Germinal center (tissue), 1 donor: ENCODE data around the gene RAB11FIP3.
"Not testable (repeated sequence)": the region's sequence is repeated elsewhere in the genome, so short reads cannot be mapped to it uniquely, and the experiment has no call there.

ENCODE experiments used
- DNase-seq: peaks from one replicate; pipeline ENCODE4 v3.0.0; 2012; ENCODE audit warnings: mixed read lengths, low spot score

The RAB11FIP3 gene

GRCh38 chr16:467249-467871 lies 41.9 kb downstream of the RAB11FIP3 start:
- not testable (repeated sequence) for DNase-seq

DNA sequence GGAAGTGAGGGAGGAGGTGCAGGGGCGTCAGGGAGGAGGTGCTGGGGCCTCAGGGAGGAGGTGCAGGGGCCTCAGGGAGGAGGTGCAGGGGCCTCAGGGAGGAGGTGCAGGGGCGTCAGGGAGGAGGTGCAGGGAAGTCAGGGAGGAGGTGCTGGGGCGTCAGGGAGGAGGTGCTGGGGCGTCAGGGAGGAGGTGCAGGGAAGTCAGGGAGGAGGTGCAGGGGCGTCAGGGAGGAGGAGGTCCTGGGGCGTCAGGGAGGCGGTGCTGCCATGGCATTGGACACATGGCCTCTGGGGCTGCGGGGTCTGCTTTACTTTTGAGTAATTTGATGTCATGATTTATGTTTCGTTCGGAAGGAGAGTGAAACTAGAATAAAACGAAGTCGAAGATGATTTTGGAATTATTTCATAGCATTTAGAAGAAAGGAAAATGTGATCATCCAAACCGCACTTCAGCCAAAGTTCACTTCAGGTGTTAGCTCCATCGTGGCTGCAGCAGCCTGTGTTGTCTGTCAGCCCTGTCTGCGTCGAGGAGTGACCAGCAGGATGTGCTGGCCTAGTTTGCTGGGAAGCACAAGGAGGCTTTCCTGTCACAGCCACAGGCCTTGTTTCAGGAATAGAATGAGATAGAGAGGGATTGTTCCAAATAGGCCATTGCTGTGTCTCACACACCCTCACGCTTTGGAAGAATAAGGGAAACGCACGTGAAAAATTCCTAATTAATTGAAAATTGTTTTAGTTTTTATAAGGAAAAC lies 42.8 kb downstream of the RAB11FIP3 start:
- DNase-seq, result no peak

GRCh38 chr16:469459-469858 lies 44.0 kb downstream of the RAB11FIP3 start:
- not testable (repeated sequence) for DNase-seq

GRCh38 chr16:470418-470817 lies 45.0 kb downstream of the RAB11FIP3 start:
- DNase-seq, result no peak

GRCh38 chr16:471353-472198 lies 46.1 kb downstream of the RAB11FIP3 start:
- no peak for DNase-seq

DNA sequence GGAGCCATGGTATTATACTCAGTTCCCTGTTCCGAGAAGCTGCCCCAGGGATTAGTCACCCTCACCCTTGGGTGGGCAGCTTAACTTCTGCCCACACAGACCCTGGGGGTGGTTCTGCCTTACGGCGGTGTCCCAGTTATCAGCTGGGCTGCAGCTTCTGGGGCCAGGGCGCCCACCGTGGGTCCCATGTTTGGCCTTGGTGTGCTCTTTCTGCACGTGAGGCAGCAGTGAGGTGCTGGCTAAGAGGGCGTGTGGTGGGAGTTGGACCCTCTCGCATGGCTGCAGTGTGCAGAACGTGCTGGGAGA lies 46.7 kb downstream of the RAB11FIP3 start:
- DNase-seq, result no peak

- DNase-seq, result no peak
Measured at GRCh38 chr16:473046-474043, 47.9 kb downstream of the RAB11FIP3 start.

- no peak for DNase-seq
Measured at GRCh38 chr16:474420-475122, 49.1 kb downstream of the RAB11FIP3 start.

- no peak for DNase-seq
Measured at GRCh38 chr16:476039-476438, 50.6 kb downstream of the RAB11FIP3 start.

DNA sequence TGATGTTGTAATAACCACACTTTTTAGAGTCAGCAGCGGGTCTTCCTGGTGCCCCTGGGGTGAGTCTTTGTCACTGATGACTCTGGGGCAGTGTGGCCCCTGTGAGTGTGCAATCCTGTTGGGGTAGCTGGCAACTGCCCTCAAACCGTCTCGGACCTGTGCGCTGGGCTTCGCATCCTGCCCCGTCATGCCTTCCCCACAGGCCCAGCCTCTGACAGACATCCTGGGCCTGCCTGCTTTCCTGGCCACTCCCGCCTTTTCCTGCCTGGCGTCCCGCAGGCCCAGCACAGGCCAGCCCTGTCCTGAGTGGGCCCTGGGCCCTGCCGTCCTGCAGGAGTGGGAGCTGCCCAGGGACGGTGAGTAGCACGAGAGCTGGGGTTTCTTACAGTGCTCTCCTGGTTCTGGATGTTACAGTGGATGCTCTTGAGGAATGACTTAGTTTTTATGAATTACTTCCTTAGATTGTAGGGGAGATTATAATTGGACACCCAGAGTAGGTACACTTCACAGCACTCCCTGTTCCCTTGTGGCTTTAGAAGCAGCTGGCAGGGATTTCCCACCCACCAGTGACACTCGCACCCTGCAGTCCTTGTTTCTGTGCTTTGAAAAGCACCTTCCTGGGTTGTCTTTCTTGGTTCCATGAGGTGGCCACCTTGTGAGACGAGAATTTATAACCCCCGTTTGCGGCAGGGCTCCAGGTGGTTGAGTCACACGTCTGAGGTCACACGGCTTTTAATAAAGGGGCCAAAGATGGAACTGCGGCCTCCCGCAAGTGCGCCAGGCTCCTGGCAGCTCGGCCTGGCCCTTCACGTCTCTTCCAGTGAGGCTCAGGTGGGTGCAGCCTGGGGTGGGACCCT lies 52.1 kb downstream of the RAB11FIP3 start:
- no peak for DNase-seq

DNA sequence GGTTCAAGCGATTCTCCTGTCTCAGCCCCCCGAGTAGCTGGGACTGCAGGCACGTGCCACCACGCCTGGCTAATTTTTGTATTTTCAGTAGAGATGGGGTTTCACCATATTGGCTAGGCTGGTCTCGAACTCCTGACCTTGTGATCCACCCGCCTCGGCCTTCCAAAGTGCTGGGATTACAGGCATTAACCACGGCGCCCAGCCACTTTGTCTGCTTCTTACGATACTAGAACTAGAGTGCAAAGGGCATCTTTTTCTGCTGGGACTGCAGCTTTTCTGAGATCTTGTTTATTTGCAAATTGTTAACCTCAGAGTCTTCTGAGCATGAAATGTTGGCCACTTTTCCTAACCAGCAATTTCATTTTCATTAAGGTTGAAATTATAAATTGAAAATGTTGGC lies 52.8 kb downstream of the RAB11FIP3 start:
- DNase-seq, result not testable (repeated sequence)

GRCh38 chr16:482468-483185 lies 57.2 kb downstream of the RAB11FIP3 start:
- DNase-seq, result no peak

DNA sequence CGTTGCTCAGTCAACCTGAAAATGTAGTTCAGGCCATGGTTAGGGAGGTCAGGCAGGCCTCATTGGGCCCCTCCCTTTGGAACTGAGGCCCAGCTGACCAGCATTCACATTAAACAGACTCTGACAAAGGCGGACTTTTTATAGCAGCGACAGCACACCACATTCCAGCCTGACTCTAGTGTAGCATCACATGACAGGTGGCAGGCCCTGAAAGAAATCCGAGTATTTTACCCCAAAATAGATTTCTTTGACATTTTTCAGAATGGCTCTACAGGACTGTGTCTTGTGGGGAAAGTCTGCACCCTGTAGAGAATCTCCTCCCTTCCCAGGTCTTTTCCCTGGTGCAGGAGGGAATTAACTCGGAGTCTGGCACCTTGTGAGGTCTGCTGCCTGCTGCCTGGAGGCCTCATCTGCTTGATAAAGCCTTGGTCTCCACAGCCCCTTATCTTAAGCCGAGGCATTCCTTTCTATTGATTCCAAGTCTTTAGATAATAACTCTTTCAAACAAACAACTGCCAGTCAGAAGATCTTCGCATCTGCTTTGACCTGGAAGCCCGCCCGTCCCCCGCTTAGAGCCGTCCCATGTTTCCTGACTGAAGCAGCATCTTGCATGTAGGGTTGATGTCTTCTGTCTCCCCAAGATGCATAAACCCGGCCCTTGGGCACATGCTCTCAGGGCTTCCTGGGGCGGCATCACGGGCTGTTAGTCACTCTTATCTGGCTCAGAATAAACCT lies 58.1 kb downstream of the RAB11FIP3 start:
- no peak for DNase-seq

DNA sequence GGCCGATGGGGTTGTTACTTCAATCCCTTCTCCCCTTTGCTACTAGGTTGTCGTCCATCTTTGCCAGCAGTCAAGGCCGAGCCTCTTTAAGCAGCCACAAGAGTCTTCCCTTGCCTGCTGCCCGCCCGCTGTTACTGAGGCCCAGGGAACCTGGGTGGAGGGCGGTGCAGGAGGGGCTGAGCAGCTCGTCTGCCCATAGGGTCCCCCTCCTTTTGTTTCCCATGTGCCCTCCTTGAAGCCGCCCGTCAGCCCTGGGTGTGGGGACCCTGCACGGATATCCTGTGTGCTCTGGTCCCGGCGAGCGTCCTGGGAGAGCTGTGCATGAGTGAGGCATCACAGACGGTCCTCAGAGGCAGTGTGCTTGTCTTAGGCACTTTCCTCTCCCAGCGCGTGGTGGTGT lies 64.2 kb downstream of the RAB11FIP3 start:
- no peak for DNase-seq

DNA sequence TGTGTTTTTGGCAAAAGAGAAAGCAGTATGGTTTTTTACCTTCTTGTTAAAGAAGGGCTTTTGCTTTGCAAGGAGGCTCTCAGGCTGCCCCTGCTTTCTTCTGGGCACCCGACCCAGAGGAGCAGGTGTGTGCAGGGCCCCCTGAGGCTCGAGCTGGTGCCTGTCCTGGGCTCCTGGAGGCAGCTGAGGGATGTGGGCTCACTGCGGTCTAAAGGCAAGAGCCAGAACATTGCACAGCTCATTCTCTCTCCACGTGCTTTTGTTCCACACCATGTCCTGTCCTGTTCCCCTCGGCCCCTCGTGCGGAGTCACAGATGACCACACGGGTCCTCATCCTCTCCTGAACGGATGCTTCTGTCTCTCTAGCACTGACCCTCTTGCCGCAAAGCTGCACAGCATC lies 65.3 kb downstream of the RAB11FIP3 start:
- no peak for DNase-seq

DNA sequence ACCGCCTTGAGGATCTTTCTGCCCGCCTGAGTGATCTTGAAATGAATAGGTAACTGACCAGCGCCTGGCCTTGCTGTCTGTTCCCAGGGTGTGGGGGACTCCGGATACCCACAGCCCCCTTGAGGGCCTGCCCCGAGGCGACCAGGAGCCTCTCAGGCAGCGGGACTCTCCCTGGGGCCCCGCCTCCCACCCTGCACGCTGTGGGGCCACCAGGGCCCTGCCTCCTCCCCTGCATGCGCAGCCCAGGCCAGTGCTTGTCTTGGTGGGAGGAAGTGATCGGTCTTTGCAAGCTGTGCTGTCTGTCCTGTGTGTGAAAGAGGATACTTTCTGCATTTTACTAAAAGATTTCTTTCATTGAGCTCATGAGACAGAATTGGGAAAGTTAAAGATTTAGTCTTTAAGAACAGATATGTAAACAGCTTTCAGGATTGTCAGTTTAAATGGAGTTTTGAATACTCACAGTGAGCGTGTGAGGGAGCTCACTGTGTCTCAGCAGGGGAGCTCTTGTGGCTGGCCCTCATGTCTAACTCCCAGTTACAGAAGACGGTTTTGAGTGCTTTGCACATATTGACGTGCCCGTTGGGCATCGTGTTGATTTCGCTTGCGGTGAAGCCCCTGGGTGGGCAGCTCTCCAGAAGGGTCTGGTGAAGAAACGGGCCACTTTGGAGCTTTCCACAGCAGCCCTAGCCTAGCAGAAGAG lies 65.9 kb downstream of the RAB11FIP3 start:
- DNase-seq, result no peak

DNA sequence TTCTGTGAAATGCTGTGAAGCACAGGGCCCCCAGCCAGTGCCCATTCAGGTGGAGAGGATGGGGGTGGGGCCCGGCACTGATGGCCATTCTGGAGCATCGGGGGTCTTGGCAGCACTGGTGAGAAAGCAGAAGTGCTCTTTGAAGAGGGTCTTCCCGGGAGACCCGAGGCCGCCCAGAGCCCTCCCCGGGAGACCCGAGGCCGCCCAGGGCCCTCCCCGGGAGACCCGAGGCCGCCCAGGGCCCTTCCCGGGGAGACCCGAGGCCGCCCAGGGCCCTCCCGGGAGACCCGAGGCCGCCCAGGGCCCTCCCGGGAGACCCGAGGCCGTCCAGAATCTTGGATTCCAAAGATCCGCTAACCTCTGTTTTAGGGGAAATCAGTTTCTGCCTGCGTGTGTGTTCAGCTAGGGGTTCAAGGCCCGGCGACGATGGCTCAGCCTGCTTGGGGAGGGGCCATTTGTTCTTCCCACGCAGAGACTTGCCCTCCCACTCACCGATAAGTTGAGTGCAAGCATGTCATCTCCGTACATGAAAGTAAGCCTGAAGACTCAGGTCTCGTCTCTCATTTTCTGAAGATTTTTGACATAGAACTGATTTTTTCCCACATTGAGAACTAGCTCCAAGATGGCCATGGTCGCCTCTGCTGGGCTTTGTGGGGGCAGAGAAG lies 66.9 kb downstream of the RAB11FIP3 start:
- DNase-seq, result no peak

DNA sequence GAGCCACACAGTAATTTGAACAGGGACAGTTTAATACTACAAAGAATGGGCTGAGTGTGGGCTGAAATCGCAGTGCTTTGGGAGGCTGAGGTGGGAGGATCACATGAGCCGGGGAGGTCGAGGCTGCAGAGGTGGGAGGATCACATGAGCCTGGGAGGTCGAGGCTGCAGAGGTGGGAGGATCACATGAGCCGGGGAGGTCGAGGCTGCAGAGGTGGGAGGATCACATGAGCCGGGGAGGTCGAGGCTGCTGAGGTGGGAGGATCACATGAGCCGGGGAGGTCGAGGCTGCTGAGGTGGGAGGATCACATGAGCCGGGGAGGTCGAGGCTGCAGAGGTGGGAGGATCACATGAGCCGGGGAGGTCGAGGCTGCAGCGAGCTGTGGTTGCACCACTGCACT lies 69.2 kb downstream of the RAB11FIP3 start:
- DNase-seq, result not testable (repeated sequence)
